ENCODE results near the gene PCDH17.

Gene PCDH17, protein sequence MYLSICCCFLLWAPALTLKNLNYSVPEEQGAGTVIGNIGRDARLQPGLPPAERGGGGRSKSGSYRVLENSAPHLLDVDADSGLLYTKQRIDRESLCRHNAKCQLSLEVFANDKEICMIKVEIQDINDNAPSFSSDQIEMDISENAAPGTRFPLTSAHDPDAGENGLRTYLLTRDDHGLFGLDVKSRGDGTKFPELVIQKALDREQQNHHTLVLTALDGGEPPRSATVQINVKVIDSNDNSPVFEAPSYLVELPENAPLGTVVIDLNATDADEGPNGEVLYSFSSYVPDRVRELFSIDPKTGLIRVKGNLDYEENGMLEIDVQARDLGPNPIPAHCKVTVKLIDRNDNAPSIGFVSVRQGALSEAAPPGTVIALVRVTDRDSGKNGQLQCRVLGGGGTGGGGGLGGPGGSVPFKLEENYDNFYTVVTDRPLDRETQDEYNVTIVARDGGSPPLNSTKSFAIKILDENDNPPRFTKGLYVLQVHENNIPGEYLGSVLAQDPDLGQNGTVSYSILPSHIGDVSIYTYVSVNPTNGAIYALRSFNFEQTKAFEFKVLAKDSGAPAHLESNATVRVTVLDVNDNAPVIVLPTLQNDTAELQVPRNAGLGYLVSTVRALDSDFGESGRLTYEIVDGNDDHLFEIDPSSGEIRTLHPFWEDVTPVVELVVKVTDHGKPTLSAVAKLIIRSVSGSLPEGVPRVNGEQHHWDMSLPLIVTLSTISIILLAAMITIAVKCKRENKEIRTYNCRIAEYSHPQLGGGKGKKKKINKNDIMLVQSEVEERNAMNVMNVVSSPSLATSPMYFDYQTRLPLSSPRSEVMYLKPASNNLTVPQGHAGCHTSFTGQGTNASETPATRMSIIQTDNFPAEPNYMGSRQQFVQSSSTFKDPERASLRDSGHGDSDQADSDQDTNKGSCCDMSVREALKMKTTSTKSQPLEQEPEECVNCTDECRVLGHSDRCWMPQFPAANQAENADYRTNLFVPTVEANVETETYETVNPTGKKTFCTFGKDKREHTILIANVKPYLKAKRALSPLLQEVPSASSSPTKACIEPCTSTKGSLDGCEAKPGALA (N-terminal part only)

DNA sequence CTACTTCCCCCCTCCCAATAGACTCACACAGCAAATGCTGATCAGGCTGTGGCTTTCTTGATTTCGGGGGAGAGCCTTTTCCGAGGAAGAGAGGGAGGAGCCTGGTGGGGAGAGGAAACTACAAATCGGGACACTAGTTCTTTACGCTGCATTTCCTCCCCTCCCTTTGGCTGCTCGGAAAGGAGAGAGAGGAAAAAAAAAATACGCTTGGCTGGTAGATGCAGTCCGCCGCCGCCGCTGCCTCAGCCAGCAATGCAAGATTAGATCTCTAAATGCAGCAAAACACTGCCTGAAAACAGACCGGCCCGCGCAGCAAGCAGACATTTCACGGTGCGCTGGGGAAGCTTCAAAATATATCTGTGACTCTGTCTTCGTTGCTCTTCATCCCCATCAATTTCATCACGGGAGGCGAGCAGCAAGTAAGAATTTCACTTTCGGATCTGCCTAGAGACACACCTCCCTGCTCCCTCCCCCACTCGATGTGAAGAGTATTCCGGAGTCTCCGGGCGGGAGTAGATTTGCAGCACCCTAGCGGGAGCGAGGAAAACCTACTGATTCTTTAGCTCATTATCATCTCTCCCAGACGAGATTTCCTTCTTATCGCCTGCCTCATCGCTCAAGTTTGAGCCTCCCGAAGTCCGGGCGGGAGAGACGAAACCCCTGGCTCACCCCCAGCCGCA lies at the start of gene PCDH17:
PCDH17 (plus strand) TSS at position 149 of the 680 bp plus-strand sequence. CDS start 803 bp downstream, outside the sequence.
- Histone ChIP-seq H3K4me1 (ENCODE audit: control insufficient read depth, insufficient read depth, low read length) (peaks cover 42% of the 10 kb centered on the region), H3K9ac (ENCODE audit: low read length in 2 of 2) (peak within 1 kb of the TSS; percentile 63 to 66)

DNA sequence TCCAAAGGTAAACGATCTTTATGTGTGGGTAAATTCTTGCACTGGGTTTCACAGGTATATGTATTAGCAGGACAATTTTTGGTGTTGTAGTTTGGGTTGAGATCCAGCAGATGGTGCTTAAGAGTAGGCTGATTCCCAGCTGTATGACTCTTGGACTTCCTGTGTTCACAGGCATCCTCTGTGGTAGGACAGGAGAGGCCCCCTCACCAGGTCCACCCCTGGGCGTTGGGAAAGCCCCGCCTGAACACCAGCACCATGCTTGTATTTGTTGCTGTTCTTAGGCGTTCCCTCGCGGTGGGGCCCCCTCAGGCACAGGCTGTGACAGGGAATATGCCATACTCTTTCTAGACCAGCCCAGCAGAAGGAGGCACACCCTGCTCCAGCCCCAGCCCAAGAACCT lies 49.5 kb upstream of the PCDH17 start:
- H3K4me1 ChIP-seq (ENCODE audit: control insufficient read depth, insufficient read depth, low read length) = no peaks in the 10 kb centered on the region

More for the DNA sequence above, at the start of gene PCDH17:
- Histone ChIP-seq H3K27ac (ENCODE audit: low read length) (peak within 1 kb of the TSS; percentile 60), H3K4me3 (ENCODE audit: low read length in 2 of 2) (peak within 1 kb of the TSS; percentile 80 to 87), H3K9me3 (ENCODE audit: control insufficient read depth in 2 of 2, low read length in 2 of 2) (no peaks in the 10 kb centered on the region), H3K27me3 (ENCODE audit: control insufficient read depth in 1 of 2, insufficient read depth in 2 of 2, low read length in 2 of 2) (peaks cover 0 to 23% of the 10 kb centered on the region in 2 donors), H3K36me3 (ENCODE audit: control insufficient read depth in 2 of 2, insufficient read depth in 2 of 2, low read length in 2 of 2) (no peaks in the 10 kb centered on the region)

DNA sequence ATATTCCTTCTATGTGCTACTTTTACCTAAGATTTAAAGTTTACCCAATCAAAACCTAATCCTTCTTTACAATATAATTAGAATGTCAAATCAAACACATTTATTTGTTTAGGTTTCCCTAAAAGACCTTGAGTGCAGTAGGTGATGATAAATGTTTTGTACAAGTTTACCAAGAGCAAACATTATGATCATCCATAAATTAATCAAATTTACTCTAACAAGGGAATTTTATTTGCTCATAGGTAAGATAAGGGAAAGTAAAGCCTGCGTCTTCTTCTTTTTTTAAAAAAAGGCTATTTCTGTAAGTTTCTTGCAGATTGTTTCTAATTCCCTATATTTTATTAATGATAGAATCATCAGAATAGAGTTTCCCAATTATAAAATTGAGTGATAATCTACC lies 48.0 kb upstream of the PCDH17 start:
- H3K4me1 ChIP-seq (ENCODE audit: control insufficient read depth, insufficient read depth, low read length) = no peaks in the 10 kb centered on the region
- H3K27me3 ChIP-seq (ENCODE audit: control insufficient read depth in 1 of 2, insufficient read depth in 2 of 2, low read length in 2 of 2) = no peaks in the 10 kb centered on the region
- no peaks in the 10 kb centered on the region for H3K36me3 ChIP-seq (ENCODE audit: control insufficient read depth in 2 of 2, insufficient read depth in 2 of 2, low read length in 2 of 2)
- H3K27ac ChIP-seq (ENCODE audit: low read length) = no peak overlapping the region
- H3K9me3 ChIP-seq (ENCODE audit: control insufficient read depth in 2 of 2, low read length in 2 of 2) = peaks cover 0 to 5% of the 10 kb centered on the region in 2 donors
- H3K9ac ChIP-seq (ENCODE audit: low read length in 2 of 2) = no peak overlapping the region
- no peak overlapping the region for H3K4me3 ChIP-seq (ENCODE audit: low read length in 2 of 2)

More for the DNA sequence above, 49.5 kb upstream of the PCDH17 start:
- Histone ChIP-seq H3K4me3 (ENCODE audit: low read length in 2 of 2) (no peak overlapping the region), H3K27ac (ENCODE audit: low read length) (no peak overlapping the region), H3K9me3 (ENCODE audit: control insufficient read depth in 2 of 2, low read length in 2 of 2) (peaks cover 0 to 5% of the 10 kb centered on the region in 2 donors), H3K9ac (ENCODE audit: low read length in 2 of 2) (no peak overlapping the region), H3K36me3 (ENCODE audit: control insufficient read depth in 2 of 2, insufficient read depth in 2 of 2, low read length in 2 of 2) (no peaks in the 10 kb centered on the region), H3K27me3 (ENCODE audit: control insufficient read depth in 1 of 2, insufficient read depth in 2 of 2, low read length in 2 of 2) (no peaks in the 10 kb centered on the region)

DNA sequence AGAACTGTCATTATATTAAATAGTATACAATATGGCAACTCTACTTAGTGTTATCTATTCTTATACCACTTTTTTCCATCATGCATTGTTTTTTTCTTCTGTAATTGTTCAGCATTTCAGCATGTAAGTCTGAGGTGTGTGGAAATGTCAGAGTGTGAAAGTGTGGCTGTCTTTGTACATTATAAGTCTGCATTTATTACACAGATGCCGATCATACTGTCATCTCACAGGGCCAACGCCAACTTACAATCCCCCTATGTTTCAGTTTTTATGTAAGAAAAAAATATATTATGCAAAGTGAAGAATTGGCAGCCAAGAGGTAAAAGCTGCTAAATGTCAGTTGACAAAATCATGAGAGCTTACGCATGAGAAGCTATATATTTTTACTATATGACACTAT lies 42.9 kb upstream of the PCDH17 start:
- H3K4me3 ChIP-seq (ENCODE audit: low read length in 2 of 2) = no peak overlapping the region
- no peaks in the 10 kb centered on the region for H3K4me1 ChIP-seq (ENCODE audit: control insufficient read depth, insufficient read depth, low read length)
- H3K36me3 ChIP-seq (ENCODE audit: control insufficient read depth in 2 of 2, insufficient read depth in 2 of 2, low read length in 2 of 2) = no peaks in the 10 kb centered on the region
- H3K9me3 ChIP-seq (ENCODE audit: control insufficient read depth in 2 of 2, low read length in 2 of 2) = no peaks in the 10 kb centered on the region
- no peaks in the 10 kb centered on the region for H3K27me3 ChIP-seq (ENCODE audit: control insufficient read depth in 1 of 2, insufficient read depth in 2 of 2, low read length in 2 of 2)
- H3K9ac ChIP-seq (ENCODE audit: low read length in 2 of 2) = no peak overlapping the region
- H3K27ac ChIP-seq (ENCODE audit: low read length) = no peak overlapping the region

DNA sequence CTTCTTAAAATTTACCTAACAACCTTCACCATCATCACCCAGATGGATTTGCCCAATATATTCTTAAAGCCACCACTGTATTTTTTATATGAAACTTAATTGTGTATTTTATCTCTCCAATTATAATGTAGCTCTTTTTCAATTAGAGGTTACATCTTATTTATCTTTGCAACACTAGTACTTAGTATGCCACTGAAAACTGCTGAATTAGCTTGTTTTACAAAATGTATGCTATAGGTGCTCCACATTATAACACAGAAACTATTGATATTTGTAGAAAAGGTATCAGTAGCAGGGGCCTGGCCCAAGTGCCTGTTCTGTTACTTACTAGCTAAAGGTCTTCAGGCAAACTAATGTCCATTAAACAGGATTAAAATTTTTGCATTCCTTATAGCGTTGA lies 35.8 kb upstream of the PCDH17 start:
- Histone ChIP-seq H3K27ac (ENCODE audit: low read length) (no peak overlapping the region), H3K36me3 (ENCODE audit: control insufficient read depth in 2 of 2, insufficient read depth in 2 of 2, low read length in 2 of 2) (no peaks in the 10 kb centered on the region), H3K27me3 (ENCODE audit: control insufficient read depth in 1 of 2, insufficient read depth in 2 of 2, low read length in 2 of 2) (no peaks in the 10 kb centered on the region), H3K9ac (ENCODE audit: low read length in 2 of 2) (no peak overlapping the region), H3K9me3 (ENCODE audit: control insufficient read depth in 2 of 2, low read length in 2 of 2) (no peaks in the 10 kb centered on the region), H3K4me3 (ENCODE audit: low read length in 2 of 2) (no peak overlapping the region), H3K4me1 (ENCODE audit: control insufficient read depth, insufficient read depth, low read length) (no peaks in the 10 kb centered on the region)

DNA sequence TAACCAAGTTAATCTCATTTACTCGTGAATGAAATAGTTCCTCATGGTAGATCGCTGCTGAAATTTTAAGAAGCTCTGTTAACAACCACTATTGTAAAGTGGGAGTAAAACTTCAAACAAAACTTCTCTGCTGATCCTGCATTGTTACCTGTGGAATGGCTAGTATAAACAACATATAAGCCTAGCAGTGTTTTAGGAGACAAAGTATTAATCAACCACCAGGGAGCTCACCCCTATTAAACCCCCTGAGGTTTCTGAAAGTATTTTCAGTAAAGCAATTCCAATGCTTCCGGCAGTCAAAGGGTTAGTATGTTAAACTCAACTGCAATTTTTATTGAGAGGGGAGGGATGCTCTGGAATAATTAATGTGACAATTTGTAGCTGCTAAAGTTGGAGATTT lies 30.0 kb upstream of the PCDH17 start:
- H3K4me3 ChIP-seq (ENCODE audit: low read length in 2 of 2) = no peak overlapping the region
- H3K9ac ChIP-seq (ENCODE audit: low read length in 2 of 2) = no peak overlapping the region
- H3K36me3 ChIP-seq (ENCODE audit: control insufficient read depth in 2 of 2, insufficient read depth in 2 of 2, low read length in 2 of 2) = no peaks in the 10 kb centered on the region
- H3K27ac ChIP-seq (ENCODE audit: low read length) = no peak overlapping the region
- no peaks in the 10 kb centered on the region for H3K4me1 ChIP-seq (ENCODE audit: control insufficient read depth, insufficient read depth, low read length)
- H3K27me3 ChIP-seq (ENCODE audit: control insufficient read depth in 1 of 2, insufficient read depth in 2 of 2, low read length in 2 of 2) = no peaks in the 10 kb centered on the region
- no peaks in the 10 kb centered on the region for H3K9me3 ChIP-seq (ENCODE audit: control insufficient read depth in 2 of 2, low read length in 2 of 2)

DNA sequence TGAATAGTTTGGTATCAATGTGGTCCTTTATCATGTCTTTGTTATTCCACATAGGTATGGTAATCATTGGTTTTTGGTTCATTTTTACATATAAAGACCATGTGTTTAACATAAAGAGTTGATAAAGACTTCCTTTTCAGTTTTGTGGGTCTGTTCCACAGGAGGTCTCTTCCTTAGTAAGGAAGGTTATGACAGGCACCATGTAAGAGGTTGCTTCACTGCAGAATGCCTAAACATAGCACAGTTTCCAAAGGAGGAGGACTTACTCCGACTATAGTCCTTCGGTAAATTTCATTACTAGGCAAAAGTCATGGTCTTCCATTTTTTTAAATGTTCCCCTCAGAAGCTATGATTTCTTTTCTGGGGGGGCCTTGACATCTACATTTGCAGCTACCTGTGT lies 27.1 kb upstream of the PCDH17 start:
- Histone ChIP-seq H3K4me1 (ENCODE audit: control insufficient read depth, insufficient read depth, low read length) (no peaks in the 10 kb centered on the region), H3K4me3 (ENCODE audit: low read length in 2 of 2) (no peak overlapping the region), H3K36me3 (ENCODE audit: control insufficient read depth in 2 of 2, insufficient read depth in 2 of 2, low read length in 2 of 2) (no peaks in the 10 kb centered on the region), H3K27ac (ENCODE audit: low read length) (no peak overlapping the region), H3K9me3 (ENCODE audit: control insufficient read depth in 2 of 2, low read length in 2 of 2) (no peaks in the 10 kb centered on the region), H3K9ac (ENCODE audit: low read length in 2 of 2) (no peak overlapping the region), H3K27me3 (ENCODE audit: control insufficient read depth in 1 of 2, insufficient read depth in 2 of 2, low read length in 2 of 2) (no peaks in the 10 kb centered on the region)

DNA sequence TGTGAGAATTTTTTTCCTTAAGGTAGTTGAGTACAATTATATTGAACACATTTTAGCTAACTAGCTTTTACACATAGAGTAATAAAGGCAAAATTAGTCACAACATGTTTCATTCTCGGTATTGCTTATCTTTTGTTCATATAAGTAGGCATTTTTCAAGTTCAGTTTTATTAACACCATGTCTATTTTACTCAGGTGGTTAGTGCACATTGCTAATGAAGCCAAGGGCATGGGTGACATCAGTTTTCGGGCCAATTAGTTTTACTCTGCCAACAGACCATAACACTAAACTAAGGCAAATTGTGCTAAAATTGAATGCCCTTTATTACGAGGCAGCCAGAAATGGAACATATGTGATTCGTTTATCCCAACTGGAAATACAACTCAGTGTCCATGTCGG lies 19.6 kb upstream of the PCDH17 start:
- no peak overlapping the region for H3K9ac ChIP-seq (ENCODE audit: low read length in 2 of 2)
- H3K27ac ChIP-seq (ENCODE audit: low read length) = no peak overlapping the region
- no peaks in the 10 kb centered on the region for H3K36me3 ChIP-seq (ENCODE audit: control insufficient read depth in 2 of 2, insufficient read depth in 2 of 2, low read length in 2 of 2)
- no peaks in the 10 kb centered on the region for H3K9me3 ChIP-seq (ENCODE audit: control insufficient read depth in 2 of 2, low read length in 2 of 2)
- no peaks in the 10 kb centered on the region for H3K4me1 ChIP-seq (ENCODE audit: control insufficient read depth, insufficient read depth, low read length)
- no peaks in the 10 kb centered on the region for H3K27me3 ChIP-seq (ENCODE audit: control insufficient read depth in 1 of 2, insufficient read depth in 2 of 2, low read length in 2 of 2)
- no peak overlapping the region for H3K4me3 ChIP-seq (ENCODE audit: low read length in 2 of 2)

DNA sequence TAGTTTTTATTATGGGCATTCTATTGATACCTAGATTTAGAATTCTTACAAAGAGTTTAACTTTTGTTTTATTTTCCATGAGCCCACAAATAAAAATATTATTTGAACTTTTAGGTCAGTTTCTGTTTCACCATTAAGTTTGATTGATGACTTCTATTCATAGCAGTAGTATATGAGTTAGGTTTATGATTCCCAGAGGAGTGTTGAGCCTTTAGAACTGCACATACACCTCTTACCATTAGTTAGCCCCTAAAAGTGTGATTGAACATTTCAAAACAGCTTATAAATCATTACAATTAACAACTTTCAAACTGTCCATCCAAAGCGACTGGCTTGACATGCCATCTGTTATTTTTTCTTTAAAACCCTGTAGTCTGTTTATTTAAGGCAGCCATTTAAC lies 19.0 kb upstream of the PCDH17 start:
- Histone ChIP-seq H3K4me1 (ENCODE audit: control insufficient read depth, insufficient read depth, low read length) (no peaks in the 10 kb centered on the region), H3K4me3 (ENCODE audit: low read length in 2 of 2) (no peak overlapping the region), H3K9ac (ENCODE audit: low read length in 2 of 2) (no peak overlapping the region), H3K27ac (ENCODE audit: low read length) (no peak overlapping the region), H3K9me3 (ENCODE audit: control insufficient read depth in 2 of 2, low read length in 2 of 2) (no peaks in the 10 kb centered on the region), H3K36me3 (ENCODE audit: control insufficient read depth in 2 of 2, insufficient read depth in 2 of 2, low read length in 2 of 2) (no peaks in the 10 kb centered on the region), H3K27me3 (ENCODE audit: control insufficient read depth in 1 of 2, insufficient read depth in 2 of 2, low read length in 2 of 2) (no peaks in the 10 kb centered on the region)

Measured in stomach smooth muscle (tissue), 2 donors.